SKM-1 (cell line): ENCODE results near the gene MMP25.
"Not testable (repeated sequence)": the region's sequence is repeated elsewhere in the genome, so short reads cannot be mapped to it uniquely, and the experiment has no call there.

ENCODE experiments used
- DNase-seq: peaks from one replicate; lab custom pipeline; 2025; ENCODE audit not compliant: unreplicated experiment; lab: John Stamatoyannopoulos, UW

Gene MMP25

GRCh38 chr16:3029491-3030221, 16.7 kb upstream of the MMP25 start:
- no peak for DNase-seq

GRCh38 chr16:3030222-3031212, 15.8 kb upstream of the MMP25 start:
- DNase-seq = no peak

GRCh38 chr16:3032624-3033023, 13.7 kb upstream of the MMP25 start:
- no peak for DNase-seq

GRCh38 chr16:3035289-3035971, 10.9 kb upstream of the MMP25 start:
- no peak for DNase-seq

GRCh38 chr16:3035972-3036725, 10.2 kb upstream of the MMP25 start:
- no peak for DNase-seq

- no peak for DNase-seq
These were observed 9.5 kb upstream of the MMP25 start, which contains the start of gene BICDL2 for GRCh38 chr16:3036726-3037315. TSS of gene BICDL2 (minus strand) at chr16:3036944. CDS start at chr16:3035496, 1,448 bp downstream.

DNA sequence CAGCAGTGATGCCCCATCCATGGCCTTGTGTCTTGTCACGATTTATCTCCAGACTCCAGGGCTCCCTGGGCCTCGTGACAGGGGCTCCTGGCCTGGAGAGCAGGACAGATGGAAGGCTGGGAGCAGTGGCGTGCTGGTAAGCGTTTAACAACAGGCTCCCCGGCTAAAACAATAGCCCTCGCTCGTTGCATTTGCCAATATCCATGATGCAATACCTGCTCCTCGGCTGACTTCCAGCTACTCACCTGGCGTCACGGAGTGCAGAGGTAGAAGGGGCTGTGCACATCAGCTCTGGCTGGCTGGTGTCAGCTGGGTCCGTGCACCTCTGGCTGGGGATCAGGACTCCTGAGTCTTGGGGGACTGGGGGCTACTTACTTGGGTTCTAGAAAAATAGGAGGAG, 8.1 kb upstream of the MMP25 start:
- no peak for DNase-seq

GRCh38 chr16:3038896-3039295, 7.5 kb upstream of the MMP25 start:
- DNase-seq = no peak

- no peak for DNase-seq
These were observed 4.0 kb upstream of the MMP25 start for GRCh38 chr16:3042376-3042775.

GRCh38 chr16:3044708-3045107, 1.7 kb upstream of the MMP25 start:
- DNase-seq = no peak

GRCh38 chr16:3046641-3047386, 453 bp downstream of the MMP25 start:
- no peak for DNase-seq

DNA sequence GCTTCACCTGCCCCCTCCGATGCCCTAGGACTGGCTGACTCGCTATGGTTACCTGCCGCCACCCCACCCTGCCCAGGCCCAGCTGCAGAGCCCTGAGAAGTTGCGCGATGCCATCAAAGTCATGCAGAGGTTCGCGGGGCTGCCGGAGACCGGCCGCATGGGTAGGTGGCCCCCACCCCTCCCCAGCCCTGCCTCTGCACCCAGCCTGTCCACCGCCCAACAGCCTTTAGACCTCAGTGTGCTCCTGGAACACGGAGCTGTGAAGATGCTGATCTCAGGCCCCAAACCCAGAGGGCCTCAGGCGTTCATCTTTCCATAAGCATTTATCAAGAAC, 993 bp downstream of the MMP25 start:
- no peak for DNase-seq

DNA sequence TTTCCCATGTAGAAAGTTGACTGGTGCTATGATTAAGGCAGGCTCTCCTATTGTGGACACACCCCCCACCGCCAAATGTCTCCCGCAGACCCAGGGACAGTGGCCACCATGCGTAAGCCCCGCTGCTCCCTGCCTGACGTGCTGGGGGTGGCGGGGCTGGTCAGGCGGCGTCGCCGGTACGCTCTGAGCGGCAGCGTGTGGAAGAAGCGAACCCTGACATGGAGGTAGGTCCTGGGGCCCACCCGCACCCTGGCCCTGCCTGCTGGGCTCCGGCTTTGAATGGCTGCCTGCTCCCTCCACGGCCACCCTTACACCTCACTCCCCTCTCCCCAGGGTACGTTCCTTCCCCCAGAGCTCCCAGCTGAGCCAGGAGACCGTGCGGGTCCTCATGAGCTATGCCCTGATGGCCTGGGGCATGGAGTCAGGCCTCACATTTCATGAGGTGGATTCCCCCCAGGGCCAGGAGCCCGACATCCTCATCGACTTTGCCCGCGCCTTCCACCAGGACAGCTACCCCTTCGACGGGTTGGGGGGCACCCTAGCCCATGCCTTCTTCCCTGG, 3.6 kb downstream of the MMP25 start:
- no peak for DNase-seq

GRCh38 chr16:3050487-3050886, 4.1 kb downstream of the MMP25 start:
- DNase-seq = no peak

DNA sequence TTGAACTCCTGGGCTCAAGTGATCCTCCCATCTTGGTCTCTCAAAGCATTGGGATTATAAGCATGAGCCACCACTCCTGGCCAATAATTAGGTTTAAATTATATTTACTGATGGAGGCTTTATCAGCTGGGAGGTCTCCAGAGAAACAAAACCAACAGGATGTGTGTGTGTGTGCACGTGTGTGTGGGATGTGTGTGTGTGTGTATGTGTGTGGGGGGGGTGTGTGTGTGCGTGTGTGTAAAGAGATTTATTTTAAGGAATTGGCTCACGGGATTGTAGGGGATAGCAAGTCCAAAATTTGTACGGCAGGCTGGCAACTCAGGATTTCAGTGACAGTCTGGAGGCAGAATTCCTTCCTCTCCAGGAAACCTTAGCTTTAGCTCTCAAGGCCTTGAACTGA, 4.6 kb downstream of the MMP25 start:
- no peak for DNase-seq

DNA sequence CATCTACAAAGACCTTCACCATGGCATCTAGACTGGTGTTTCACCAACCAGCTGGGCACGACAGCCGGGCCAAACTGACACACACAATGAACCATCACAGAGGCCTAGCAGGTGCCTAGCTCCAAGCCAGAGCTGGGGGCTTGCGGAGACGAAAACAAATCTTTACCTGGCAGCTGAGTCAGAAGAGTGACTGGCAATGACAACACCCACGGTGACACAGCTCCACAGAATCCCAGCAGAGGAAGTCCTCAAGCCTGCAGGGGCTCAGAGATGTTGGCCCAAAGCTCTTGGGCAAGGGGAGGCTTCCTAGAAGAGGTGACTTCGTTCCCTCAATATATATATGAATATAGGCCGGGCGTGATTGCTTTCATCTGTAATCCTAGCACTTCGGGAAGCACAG, 5.1 kb downstream of the MMP25 start:
- no peak for DNase-seq

DNA sequence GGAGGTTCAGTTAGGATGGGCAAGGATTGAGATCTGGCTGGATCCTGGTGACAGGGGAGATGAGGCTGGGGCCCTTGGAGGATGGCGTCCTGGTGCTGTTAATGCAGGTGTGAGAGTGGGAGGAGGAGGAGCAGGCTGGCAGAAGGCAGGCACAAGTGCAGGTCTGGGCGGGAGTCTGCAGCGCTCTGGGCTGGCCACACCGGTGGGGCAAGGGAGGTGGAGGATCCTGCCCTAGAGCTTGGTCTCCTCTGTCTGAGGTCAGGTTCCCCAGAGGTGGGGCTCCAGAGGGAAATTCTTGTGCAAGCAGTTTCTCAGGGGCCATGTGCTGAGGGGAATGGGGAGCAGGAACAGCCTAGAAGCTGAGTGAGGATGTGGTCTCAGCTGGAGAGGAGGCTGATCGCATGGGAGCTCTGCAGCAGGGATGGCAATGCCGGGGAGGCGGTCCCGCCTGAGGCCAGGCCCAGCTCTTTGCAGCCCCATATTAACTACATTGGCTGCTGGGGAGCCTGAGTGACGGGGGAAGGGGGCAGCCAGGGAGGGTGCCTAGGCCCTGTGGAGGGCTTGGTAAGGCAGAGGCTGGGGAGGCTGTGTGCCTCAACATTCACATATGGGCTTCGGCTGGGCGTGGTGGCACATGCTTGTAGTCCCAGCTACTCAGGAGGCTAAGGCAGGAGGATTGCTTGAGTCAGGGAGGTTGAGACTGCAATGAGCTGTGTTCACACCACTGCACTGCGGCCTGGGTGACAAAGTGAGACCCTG, 6.4 kb downstream of the MMP25 start:
- DNase-seq = not testable (repeated sequence)

GRCh38 chr16:3053330-3053710, 7.0 kb downstream of the MMP25 start:
- DNase-seq = not testable (repeated sequence)
